C4-2B (cell line): Measurements from ENCODE around the gene CTNNA3.

Source experiments
- CTCF ChIP-seq: fragments of 450-650 bp; conservative IDR thresholded peaks from 2 replicates; pipeline ENCODE4 v1.5.1; 2017; ENCODE audit warnings: mild to moderate bottlenecking
- ZFX ChIP-seq: fragments of 450-650 bp; IDR thresholded peaks from 2 replicates; pipeline ENCODE4 v1.6.1; 2017

GRCh38 chr10:67022099-67022498, 673.9 kb downstream of the CTNNA3 start:
- TF ChIP-seq CTCF, result no peak
- no peak for TF ChIP-seq ZFX
